ENCODE measurements around the gene LINS1. TPM values are rescaled to one million over a fixed set of nuclear protein-coding genes. Genes with fewer than 3 reads are reported as not detected.

Gene LINS1
- total RNA-seq, 5 donors from 2014 or later (not counting 1 experiment from before 2014, with no cell fraction given): 42.9 to 88.1 (median 77.0) TPM

DNA sequence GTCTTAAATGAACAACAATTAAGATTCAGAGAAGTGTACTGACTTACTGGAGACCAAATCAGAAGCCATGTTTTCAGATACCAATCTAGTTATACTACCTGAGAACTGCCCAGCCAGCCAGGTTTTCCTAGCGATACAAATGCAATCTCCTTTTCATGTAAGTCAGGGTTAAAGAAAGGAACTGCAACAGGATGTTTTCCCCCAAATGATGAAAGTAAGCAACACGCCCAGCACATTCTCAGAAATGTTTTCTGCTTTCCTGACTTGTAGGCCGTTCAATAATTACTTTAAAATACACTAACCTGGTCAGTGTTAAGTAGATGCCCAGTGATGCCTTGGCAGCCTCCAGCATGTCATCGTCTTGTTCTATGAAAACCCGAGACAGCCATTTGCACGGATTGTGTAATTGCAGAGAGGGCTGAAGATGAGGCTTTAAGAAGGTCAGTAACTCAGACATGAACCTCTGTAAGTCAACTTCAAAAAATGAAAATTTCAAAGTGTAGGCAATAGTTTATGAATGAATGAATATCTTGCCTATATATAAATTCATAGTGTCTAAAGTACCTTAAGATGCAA lies 30.3 kb downstream of the LINS1 start:
- peak overlapping the region in 1 of 2 donors; percentile 14 for H3K4me3 ChIP-seq (ENCODE audit: control insufficient read depth in 1 of 2, extremely low read depth in 1 of 2, low read length in 1 of 2)
- peaks cover 17 to 24% of the 10 kb centered on the region in 2 experiments for H3K4me1 ChIP-seq (ENCODE audit: control insufficient read depth in 1 of 2, extremely low read depth in 1 of 2, insufficient read depth in 2 of 2, low read length in 2 of 2)
- ATAC-seq (replicated peaks in 1 of 4) (peak; percentile 34 to 77 (median 68)), DNase-seq (peak in 8 of 35 experiments; percentile 2 to 32 (median 16))
- CTCF ChIA-PET: interaction anchor here (0.9 to 4.9 kb wide), 13 partner anchors 15 to 233 kb away, joined by 3 to 51 read pairs (median 5); partner anchors contain the start of genes ASB7 (in 1 of the 2) and LINS1 (in 1 of the 2)
- no peaks in the 10 kb centered on the region for H3K27me3 ChIP-seq (replicated peaks in 1 of 2; ENCODE audit: control insufficient read depth in 2 of 2, extremely low read depth in 1 of 2, insufficient read depth in 2 of 2, low read length in 1 of 2)
- no peaks in the 10 kb centered on the region for H3K27me3 Mint-ChIP-seq
- peaks cover 50% of the 10 kb centered on the region for H3K36me3 Mint-ChIP-seq
- 86% methylated on average over 3 of the region's 6 CpGs for WGBS (ENCODE audit: insufficient coverage)
- peaks cover 14 to 48% of the 10 kb centered on the region in 2 donors for H3K36me3 ChIP-seq (ENCODE audit: control insufficient read depth in 2 of 2, extremely low read depth in 1 of 2, insufficient read depth in 1 of 2, low read length in 1 of 2)
- H3K9me3 Mint-ChIP-seq: no peaks in the 10 kb centered on the region
- H3K9me3 ChIP-seq: no peaks in the 10 kb centered on the region
- H3K4me3 Mint-ChIP-seq: peak overlapping the region; percentile 58 to 73 (median 65)
- H3K4me1 Mint-ChIP-seq: peaks cover 55 to 61% (median 58%) of the 10 kb centered on the region in 3 donors
- H3K27ac Mint-ChIP-seq: peak overlapping the region; percentile 94 to 96
- peak overlapping the region; percentile 51 for H3K27ac ChIP-seq (ENCODE audit: low read length)
- POLR2A ChIA-PET: interaction anchor here in 1 of 2 donors (1.0 kb wide), 1 partner anchor 33 kb away, joined by 3 read pairs; no protein-coding TSS in a partner anchor

DNA sequence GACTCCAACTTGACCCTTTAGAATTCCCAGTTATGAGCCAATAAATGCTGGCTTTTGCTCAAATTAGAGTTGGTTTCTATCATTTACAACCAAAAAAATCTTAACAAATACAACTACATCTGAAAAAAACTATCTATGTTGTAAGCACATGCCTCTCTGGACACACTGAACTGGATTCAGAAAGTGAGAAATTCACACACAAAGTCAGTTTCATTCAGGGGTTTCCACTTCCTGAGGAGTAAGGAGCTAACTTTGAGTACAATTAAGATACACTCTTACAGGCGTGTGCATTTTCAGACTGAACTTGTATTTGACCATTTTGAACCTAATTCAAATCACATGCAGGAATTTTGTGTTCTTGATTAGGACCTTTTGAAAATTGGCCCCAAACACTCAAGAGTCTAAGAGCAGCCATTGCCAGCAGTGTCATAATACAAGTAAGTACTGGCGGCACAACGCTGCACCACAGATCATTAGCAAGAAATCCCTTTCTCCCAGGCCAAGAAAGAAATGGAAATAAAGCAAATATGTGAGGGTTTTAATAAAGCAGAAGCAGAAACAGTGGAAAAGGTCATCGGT lies 31.2 kb downstream of the LINS1 start:
- ChIA-PET CTCF (interaction anchor here (0.6 to 4.9 kb wide), 6 partner anchors 17 to 435 kb away, joined by 4 to 51 read pairs (median 4); partner anchors contain the start of genes ASB7 (in 1 of the 2) and LINS1 (in 1 of the 2)), POLR2A (interaction anchor here in 1 of 2 donors (0.5 kb wide), 1 partner anchor 17 kb away, joined by 3 read pairs; no protein-coding TSS in a partner anchor)
- Histone ChIP-seq H3K27ac (ENCODE audit: low read length) (peak overlapping the region; percentile 51), H3K4me1 (ENCODE audit: control insufficient read depth in 1 of 2, extremely low read depth in 1 of 2, insufficient read depth in 2 of 2, low read length in 2 of 2) (peaks cover 17 to 24% of the 10 kb centered on the region in 2 experiments), H3K4me3 (ENCODE audit: control insufficient read depth in 1 of 2, extremely low read depth in 1 of 2, low read length in 1 of 2) (peak overlapping the region in 1 of 2 donors; percentile 14), H3K36me3 (ENCODE audit: control insufficient read depth in 2 of 2, extremely low read depth in 1 of 2, insufficient read depth in 1 of 2, low read length in 1 of 2) (peaks cover 14 to 52% of the 10 kb centered on the region in 2 donors), H3K9me3 (no peaks in the 10 kb centered on the region), H3K27me3 (replicated peaks in 1 of 2; ENCODE audit: control insufficient read depth in 2 of 2, extremely low read depth in 1 of 2, insufficient read depth in 2 of 2, low read length in 1 of 2) (no peaks in the 10 kb centered on the region)
- peaks cover 49 to 54% (median 50%) of the 10 kb centered on the region in 3 donors for H3K4me1 Mint-ChIP-seq
- ATAC-seq (replicated peaks in 1 of 4) (peak in 2 of 4 experiments; percentile 26 to 31), DNase-seq (no peak)
- no peaks in the 10 kb centered on the region for H3K9me3 Mint-ChIP-seq
- no peaks in the 10 kb centered on the region for H3K27me3 Mint-ChIP-seq
- peak overlapping the region; percentile 94 to 96 for H3K27ac Mint-ChIP-seq
- WGBS (ENCODE audit: insufficient coverage): 90% methylated on average over 2 of the region's 4 CpGs
- peak overlapping the region; percentile 58 to 73 (median 65) for H3K4me3 Mint-ChIP-seq
- H3K36me3 Mint-ChIP-seq: peaks cover 46% of the 10 kb centered on the region

DNA sequence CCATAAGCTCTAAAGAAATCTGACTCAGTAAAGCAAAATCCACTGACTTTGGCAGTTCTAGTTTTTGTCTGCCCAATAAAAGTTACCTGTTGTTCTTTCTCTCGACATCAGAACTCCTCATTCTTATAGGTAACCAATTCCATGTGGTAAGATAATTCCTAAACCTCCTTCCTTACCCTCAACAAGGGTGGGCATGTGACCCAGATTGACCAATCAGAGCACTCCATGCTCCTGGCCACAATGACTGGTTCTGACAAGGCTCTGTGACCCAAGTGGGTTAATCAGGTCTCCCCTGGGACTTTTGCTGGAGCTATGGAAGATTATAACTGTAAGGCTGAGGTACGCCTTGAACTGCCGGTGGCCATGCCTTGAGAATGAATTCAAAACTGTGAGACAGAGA lies 31.7 kb downstream of the LINS1 start:
- ATAC-seq (replicated peaks in 1 of 4) (no peak), DNase-seq (no peak)
- peak overlapping the region in 2 of 3 donors; percentile 65 to 73 for H3K4me3 Mint-ChIP-seq
- no CpG with 5 or more reads among the region's 3 CpGs for WGBS (ENCODE audit: insufficient coverage)
- no peaks in the 10 kb centered on the region for H3K27me3 Mint-ChIP-seq
- peaks cover 44% of the 10 kb centered on the region for H3K36me3 Mint-ChIP-seq
- H3K27ac ChIP-seq (ENCODE audit: low read length): peak overlapping the region; percentile 51
- ChIA-PET CTCF (interaction anchor here in 1 of 2 donors (1.2 to 4.9 kb wide), 2 partner anchors 220 to 231 kb away, joined by 4 to 51 read pairs; no protein-coding TSS in a partner anchor), POLR2A (no interaction called here)
- no peaks in the 10 kb centered on the region for H3K9me3 Mint-ChIP-seq
- no peaks in the 10 kb centered on the region for H3K27me3 ChIP-seq (replicated peaks in 1 of 2; ENCODE audit: control insufficient read depth in 2 of 2, extremely low read depth in 1 of 2, insufficient read depth in 2 of 2, low read length in 1 of 2)
- no peaks in the 10 kb centered on the region for H3K9me3 ChIP-seq
- peaks cover 17 to 24% of the 10 kb centered on the region in 2 experiments for H3K4me1 ChIP-seq (ENCODE audit: control insufficient read depth in 1 of 2, extremely low read depth in 1 of 2, insufficient read depth in 2 of 2, low read length in 2 of 2)
- H3K4me3 ChIP-seq (ENCODE audit: control insufficient read depth in 1 of 2, extremely low read depth in 1 of 2, low read length in 1 of 2): no peak overlapping the region
- H3K36me3 ChIP-seq (ENCODE audit: control insufficient read depth in 2 of 2, extremely low read depth in 1 of 2, insufficient read depth in 1 of 2, low read length in 1 of 2): peaks cover 14 to 52% of the 10 kb centered on the region in 2 donors
- peaks cover 44 to 52% (median 44%) of the 10 kb centered on the region in 3 donors for H3K4me1 Mint-ChIP-seq
- H3K27ac Mint-ChIP-seq: peak overlapping the region; percentile 94 to 96

DNA sequence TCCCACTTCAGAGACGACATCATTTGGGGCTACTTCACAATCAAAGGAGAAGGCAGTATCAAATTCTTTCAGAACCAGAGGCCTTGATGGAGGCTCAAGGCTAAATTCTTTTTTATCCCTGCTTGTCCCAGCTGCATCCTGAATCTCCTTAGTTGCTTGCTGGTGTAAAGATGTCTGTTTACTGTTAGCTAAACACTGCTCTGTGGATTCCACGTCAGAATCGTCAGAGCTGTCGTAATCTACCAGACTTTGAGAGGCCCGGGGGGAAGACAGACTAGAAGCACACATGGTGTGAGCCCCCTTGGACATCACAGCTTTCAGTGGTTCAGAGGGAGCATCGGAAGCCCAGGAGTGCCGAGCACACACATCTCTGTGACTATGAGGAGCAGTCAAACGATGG lies 32.6 kb downstream of the LINS1 start:
- Mint-ChIP-seq H3K27ac (peak overlapping the region; percentile 78 to 94), H3K27me3 (no peaks in the 10 kb centered on the region), H3K36me3 (peaks cover 44% of the 10 kb centered on the region), H3K9me3 (no peaks in the 10 kb centered on the region), H3K4me3 (no peak overlapping the region), H3K4me1 (peaks cover 38 to 47% (median 39%) of the 10 kb centered on the region in 3 donors)
- ChIA-PET CTCF (interaction anchor here in 1 of 2 donors (4.9 kb wide), 1 partner anchor 219 kb away, joined by 51 read pairs; no protein-coding TSS in a partner anchor), POLR2A (no interaction called here)
- 94% methylated on average over 4 of the region's 8 CpGs for WGBS (ENCODE audit: insufficient coverage)
- Histone ChIP-seq H3K4me1 (ENCODE audit: control insufficient read depth in 1 of 2, extremely low read depth in 1 of 2, insufficient read depth in 2 of 2, low read length in 2 of 2) (peaks cover 17 to 24% of the 10 kb centered on the region in 2 experiments), H3K27me3 (replicated peaks in 1 of 2; ENCODE audit: control insufficient read depth in 2 of 2, extremely low read depth in 1 of 2, insufficient read depth in 2 of 2, low read length in 1 of 2) (no peaks in the 10 kb centered on the region), H3K27ac (ENCODE audit: low read length) (no peak overlapping the region), H3K4me3 (ENCODE audit: control insufficient read depth in 1 of 2, extremely low read depth in 1 of 2, low read length in 1 of 2) (no peak overlapping the region), H3K9me3 (no peaks in the 10 kb centered on the region), H3K36me3 (ENCODE audit: control insufficient read depth in 2 of 2, extremely low read depth in 1 of 2, insufficient read depth in 1 of 2, low read length in 1 of 2) (peaks cover 8 to 45% of the 10 kb centered on the region in 2 donors)
- no peak for ATAC-seq (replicated peaks in 1 of 4)
- DNase-seq: no peak

DNA sequence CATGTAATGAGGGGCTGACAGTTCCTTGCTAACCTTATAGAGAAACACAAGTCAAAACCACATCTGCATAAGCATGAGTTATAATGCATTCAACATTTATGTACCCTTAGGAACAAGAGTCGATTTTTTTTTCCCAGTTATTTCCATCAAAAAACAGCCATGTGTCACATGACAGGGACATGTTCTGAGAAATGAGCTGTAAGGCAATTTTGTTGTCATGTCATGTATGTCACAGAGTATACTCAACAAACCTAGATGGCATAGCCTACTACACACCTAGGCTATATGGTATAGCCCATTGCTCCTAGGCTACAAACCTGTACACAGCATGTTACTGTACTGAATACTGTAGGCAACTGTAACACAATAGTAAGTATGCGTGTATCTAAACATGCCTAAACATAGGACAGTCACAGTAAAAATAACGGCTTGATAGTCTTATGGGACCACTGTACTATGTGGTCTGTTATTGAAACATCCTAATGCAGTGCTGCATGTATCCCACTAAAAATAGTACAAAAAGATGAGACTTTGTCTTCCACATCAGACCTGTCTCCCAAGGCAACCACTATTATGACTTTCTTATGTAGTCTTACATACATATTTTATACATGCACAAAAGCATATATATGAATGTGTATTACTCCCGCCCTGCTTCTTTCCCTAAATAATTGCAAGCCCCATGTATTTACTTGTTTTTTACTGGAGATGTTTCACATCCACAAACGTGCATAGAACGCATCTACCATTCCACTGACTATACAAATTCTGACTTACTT lies 34.9 kb downstream of the LINS1 start:
- CTCF ChIA-PET: interaction anchor here (0.6 to 1.2 kb wide), 3 partner anchors 9 to 1663 kb away, joined by 3 to 6 read pairs (median 5); no protein-coding TSS in a partner anchor
- H3K27ac Mint-ChIP-seq: no peak overlapping the region

More for the DNA sequence above, 34.9 kb downstream of the LINS1 start:
- ATAC-seq (replicated peaks in 1 of 4) (no peak), DNase-seq (no peak)
- 93% methylated on average over 2 of the region's 6 CpGs for WGBS (ENCODE audit: insufficient coverage)
- H3K27me3 Mint-ChIP-seq: no peaks in the 10 kb centered on the region
- no peaks in the 10 kb centered on the region for H3K9me3 Mint-ChIP-seq
- peaks cover 12 to 16% of the 10 kb centered on the region in 2 experiments for H3K4me1 ChIP-seq (ENCODE audit: control insufficient read depth in 1 of 2, extremely low read depth in 1 of 2, insufficient read depth in 2 of 2, low read length in 2 of 2)
- H3K27ac ChIP-seq (ENCODE audit: low read length): no peak overlapping the region
- H3K4me1 Mint-ChIP-seq: peaks cover 28 to 37% (median 35%) of the 10 kb centered on the region in 3 donors
- peaks cover 8 to 30% of the 10 kb centered on the region in 2 donors for H3K36me3 ChIP-seq (ENCODE audit: control insufficient read depth in 2 of 2, extremely low read depth in 1 of 2, insufficient read depth in 1 of 2, low read length in 1 of 2)
- H3K9me3 ChIP-seq: no peaks in the 10 kb centered on the region
- peaks cover 52% of the 10 kb centered on the region for H3K36me3 Mint-ChIP-seq
- POLR2A ChIA-PET: interaction anchor here in 1 of 2 donors (0.6 kb wide), 1 partner anchor 58 kb away, joined by 8 read pairs; no protein-coding TSS in a partner anchor
- no peaks in the 10 kb centered on the region for H3K27me3 ChIP-seq (replicated peaks in 1 of 2; ENCODE audit: control insufficient read depth in 2 of 2, extremely low read depth in 1 of 2, insufficient read depth in 2 of 2, low read length in 1 of 2)
- no peak overlapping the region for H3K4me3 Mint-ChIP-seq
- no peak overlapping the region for H3K4me3 ChIP-seq (ENCODE audit: control insufficient read depth in 1 of 2, extremely low read depth in 1 of 2, low read length in 1 of 2)
